HG03469 (cell line): ENCODE measurements around the gene XK.
"Not testable (repeated sequence)": the region's sequence is repeated elsewhere in the genome, so short reads cannot be mapped to it uniquely, and the experiment has no call there.

Experiments used
- ATAC-seq: cut with Tn5 transposase; IDR thresholded peaks from one replicate; pipeline ENCODE4 v1.9.1; 2021; ENCODE audit warnings: mild to moderate bottlenecking, moderate library complexity, moderate number of reproducible peaks; ENCODE audit not compliant: unreplicated experiment

The XK gene

GRCh38 chrX:37685381-37686359 lies at the start of gene XK:
Gene XK (plus strand): TSS chrX:37685791. CDS start chrX:37685962, 171 bp downstream.
- ATAC-seq, result no peak

DNA sequence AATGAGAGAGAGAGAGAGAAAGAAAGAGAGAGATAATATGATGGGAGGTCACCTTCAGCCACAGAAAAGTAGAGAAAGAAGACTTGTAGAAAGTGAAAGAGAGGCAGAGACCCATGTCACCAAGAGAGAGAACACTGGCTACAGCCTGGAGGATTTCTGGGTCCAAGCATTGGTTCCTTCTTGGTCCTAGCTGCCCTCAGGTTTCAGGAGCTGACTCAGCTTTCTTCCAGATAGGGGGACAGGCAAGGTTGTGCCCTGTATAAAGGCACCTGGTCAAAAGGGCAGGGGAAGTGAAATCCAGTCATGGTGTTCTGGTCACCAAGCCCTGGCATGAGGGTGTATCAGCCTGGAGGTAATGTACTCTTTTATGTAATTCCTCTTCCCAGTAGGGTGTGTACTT lies 47.5 kb upstream of the XK start:
- no peak for ATAC-seq

- ATAC-seq, result no peak
Observed at GRCh38 chrX:37640142-37640541, 45.4 kb upstream of the XK start.

DNA sequence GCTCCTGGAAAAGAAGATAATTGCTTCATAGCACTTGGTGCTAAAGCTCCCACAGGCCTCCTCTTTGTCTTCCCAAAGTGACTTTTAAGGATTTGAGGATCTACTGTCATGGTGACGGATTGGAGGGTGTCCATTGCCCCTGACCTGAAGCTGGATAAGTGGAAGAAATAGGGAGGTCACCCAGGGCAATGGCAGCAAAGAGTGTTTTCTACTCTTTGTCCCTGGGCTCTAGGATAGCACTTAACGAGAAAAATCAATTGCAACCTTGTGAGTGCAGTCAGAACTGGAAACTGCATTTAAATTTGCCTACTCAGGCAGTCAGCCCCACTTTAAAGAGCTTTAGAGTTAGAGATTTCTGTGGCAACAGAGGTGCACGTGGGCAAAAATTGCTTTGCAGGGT lies 43.7 kb upstream of the XK start:
- no peak for ATAC-seq

- no peak for ATAC-seq
Observed at GRCh38 chrX:37644381-37645305, 40.9 kb upstream of the XK start.

DNA sequence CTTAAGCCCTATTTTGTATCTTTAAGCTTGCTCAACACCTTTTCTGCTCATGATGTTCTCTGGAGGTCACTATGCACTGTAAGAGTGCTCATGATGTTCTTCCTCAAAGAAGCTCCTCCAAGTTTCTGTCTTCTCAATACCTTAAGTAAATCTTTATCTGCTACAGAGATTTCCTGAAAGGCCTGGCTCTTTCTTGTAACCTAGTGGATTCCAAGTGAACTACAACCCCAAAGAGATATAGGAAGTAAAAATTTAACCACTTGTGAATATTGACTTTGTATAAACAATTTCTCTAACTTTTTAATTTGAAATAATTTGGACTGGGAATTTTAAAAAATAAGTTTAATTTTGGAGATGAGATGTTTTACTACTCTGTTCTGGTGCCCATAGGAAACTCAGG lies 39.3 kb upstream of the XK start:
- ATAC-seq, result no peak

GRCh38 chrX:37650879-37651278 lies 34.7 kb upstream of the XK start:
- ATAC-seq, result not testable (repeated sequence)

DNA sequence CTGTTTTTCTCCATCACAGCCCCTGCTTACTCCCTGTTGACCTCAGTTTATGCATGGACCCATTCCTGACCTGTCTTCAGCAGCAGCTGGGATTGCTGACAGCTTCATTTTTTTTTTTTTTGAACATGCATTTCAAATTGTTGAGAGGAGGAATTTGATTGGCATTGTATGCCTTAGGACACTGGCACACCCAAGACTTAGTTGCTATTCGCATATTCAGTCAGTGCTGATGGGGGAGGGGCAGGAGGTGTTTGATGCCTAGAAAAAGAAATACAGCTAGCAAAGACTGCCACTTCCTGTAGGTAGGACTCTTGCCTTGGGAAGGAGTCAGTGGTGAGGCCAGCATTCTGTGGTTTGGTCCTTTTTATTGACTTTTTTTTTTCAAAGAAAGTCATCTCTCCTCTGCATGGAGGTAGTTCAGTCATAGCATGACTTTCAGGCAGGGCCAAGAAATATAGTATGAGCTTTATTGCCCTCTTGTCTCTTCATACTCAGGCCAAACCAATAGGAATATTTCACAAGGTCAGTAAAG lies 33.6 kb upstream of the XK start:
- ATAC-seq, result no peak

- ATAC-seq, result no peak
Observed at GRCh38 chrX:37652589-37653231, 32.9 kb upstream of the XK start.

GRCh38 chrX:37653397-37654085 lies 32.0 kb upstream of the XK start:
- ATAC-seq, result no peak

GRCh38 chrX:37658343-37659030 lies 27.1 kb upstream of the XK start:
- no peak for ATAC-seq

DNA sequence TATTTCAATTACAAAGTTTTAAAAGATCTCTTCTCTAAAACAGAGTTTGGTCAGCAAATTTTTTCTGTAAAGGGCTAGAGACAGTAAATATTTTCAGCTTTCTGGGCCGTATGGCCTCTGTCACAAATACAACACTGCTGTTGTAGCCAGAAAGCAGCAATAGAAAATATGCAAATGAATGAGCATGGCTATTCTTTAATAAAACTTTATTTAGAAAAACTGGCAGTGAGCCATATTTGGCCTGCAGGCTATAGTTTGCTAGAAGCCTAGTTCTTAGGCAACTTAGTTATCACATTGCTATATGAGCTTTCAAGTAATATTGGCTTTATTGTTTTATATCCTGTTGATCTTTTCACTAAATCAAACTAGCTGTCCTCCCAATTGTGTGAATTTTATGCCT lies 26.5 kb upstream of the XK start:
- ATAC-seq, result no peak

DNA sequence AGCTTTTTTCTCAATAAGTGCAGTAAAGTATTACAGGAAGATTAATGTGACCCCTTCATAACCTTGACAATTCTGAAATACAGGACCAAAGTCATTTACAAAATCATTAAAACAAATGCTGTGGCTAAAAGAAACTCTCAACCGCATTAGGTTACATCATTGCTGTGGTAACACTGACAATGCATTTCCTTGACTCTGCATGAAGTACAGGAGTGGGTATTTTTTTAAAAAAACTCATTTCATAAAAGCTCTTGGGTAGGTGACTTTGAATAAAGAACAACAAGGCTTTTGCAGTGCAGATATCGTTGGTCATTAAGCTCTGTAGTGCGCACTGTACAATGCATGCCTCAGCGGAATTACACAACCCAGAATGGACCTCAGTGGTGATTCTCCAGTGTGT lies 23.4 kb upstream of the XK start:
- ATAC-seq, result no peak

GRCh38 chrX:37666516-37666915 lies 19.1 kb upstream of the XK start:
- no peak for ATAC-seq

DNA sequence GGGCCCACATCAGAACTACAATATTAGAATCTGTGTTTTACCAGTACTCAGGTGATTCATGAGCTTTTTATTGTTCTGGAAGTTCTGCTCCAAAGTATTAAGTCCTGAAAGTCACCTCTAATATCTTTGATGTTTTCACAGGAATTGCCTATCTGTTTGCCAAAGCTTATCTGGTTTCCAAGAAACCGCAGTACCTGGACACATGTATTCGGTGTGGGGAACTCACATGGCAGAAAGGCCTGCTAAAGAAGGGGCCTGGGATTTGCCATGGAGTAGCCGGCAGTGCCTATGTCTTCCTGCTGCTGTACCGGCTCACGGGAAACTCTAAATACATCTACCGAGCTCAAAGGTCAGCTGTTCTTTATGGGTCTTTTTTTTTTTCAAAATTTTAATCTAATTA lies 18.4 kb upstream of the XK start:
- ATAC-seq, result no peak

DNA sequence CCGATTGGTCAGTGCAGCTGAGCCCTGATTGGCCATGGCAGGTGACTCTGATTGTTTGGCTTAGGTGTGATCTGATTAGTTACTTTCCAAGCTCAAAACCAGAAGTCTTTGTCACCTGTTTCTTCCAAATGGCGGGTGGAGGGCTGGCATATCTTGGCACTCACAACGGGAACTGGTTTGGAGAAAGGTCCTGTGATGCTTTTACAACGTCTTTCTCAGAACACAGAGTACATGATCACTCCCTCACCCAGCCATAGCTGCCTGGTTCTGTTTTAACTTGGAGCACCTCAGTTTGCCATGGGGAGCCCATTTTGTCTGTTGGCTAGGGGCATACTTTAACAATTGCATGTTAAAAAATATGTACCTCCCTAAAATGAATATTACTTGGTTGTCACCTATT lies 13.0 kb upstream of the XK start:
- ATAC-seq, result no peak

DNA sequence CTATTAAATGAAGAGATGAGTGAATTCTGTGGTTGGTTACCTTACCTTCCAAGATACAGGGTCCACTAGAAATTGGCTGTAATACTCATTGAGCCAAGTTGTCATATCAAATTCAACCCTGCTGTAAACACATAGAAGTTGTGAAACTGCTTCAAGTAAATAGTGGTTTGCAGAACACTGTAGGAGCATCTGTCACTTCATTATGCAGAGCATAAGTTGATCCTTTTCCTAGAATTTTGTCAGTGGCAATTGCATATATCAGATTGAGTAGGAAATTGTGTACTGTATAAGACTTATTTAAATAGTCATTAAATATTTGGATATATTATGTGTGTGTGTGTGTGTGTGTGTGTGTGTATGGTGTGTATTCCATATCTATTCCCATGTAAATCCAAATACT lies 8.8 kb upstream of the XK start:
- ATAC-seq, result no peak

DNA sequence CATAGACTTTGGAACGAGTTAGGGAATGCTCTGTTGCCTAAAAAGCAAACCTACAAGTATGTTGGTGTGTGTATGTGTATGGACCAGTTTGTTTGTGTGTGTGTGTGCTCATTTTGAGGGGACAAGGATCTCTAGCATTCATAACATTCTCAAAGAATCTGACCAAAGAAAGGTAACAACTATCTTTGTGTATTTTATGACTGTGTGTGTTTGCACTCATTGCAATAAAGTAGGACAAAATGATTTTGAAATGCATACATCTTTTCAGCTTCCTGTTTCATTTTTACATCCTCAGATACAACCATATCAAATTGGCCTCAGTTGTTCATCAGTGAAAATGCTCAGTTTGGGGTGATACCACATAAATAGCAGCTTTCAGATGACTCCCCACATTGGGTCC lies 8.3 kb upstream of the XK start:
- ATAC-seq, result no peak

GRCh38 chrX:37677765-37678164 lies 7.8 kb upstream of the XK start:
- peak; percentile 42 for ATAC-seq

DNA sequence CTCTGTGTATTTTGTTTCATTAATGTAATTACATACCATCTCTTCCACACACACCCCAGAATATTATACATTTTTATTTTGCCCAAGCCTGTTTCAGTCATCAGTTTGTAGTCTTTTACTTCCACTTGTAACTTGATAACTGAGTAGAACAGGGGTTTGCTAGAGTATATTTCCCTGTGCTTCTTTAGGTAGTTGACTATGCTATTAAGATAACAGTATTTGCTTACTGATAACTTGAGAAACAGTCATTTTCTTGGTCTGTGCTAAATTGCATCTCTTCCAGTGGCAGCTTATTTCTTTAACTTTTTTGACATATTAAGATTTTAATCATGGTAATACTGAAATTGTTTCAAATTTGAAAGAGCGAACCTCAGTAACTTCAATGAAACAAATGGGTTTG lies 7.0 kb upstream of the XK start:
- no peak for ATAC-seq
